GM18870 (cell line): ENCODE results near the gene FAM20A.

Experiments used
- ATAC-seq: cut with Tn5 transposase; IDR thresholded peaks from one replicate; pipeline ENCODE4 v1.9.1; 2021; ENCODE audit warnings: moderate library complexity; ENCODE audit not compliant: unreplicated experiment

FAM20A gene

DNA sequence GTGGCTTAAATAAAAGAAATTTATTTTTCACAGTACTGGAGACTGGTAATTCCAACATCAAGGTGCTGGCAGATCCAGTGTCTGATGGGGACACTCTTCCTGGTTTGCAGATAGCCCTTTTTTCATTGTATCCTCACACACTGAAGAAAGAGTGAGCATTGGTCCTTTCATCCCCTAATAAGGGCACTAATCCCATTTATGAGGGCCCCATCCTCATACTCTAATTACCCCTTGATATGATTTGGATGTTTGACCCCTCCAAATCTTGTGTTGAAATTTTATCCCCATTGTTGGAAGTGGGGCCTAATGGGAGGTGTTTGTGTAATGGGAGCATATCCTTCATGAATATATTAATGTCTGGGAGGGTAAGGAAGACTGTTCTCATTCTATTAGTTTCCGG is 9.4 kb upstream of the FAM20A start:
- no peak for ATAC-seq

DNA sequence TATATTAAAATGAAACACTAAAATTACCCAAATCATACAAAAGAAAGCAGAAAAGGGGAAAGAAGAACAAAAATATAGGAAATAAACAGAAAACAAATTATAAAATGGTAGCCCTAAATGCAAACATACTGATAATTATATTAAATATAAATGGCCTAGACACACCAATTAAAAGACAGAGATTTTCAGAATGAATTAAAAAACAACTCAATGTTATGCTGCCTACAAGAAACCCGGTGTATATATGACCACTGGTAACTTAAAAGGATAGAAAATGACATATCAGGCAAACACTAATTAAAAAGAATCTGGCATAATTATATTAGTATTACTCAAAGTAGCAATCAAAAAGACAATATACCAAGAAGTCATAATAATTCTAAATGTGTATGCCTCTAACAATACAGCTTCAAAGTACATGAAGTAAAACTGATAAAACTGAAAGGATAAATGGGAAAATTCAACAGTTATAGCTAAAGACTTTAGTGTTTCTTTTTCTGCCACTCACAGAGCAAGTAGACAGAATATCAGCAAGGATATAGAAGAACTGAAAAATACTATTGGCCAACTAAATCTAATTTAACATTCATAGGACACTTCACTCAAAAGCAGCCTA is 7.5 kb upstream of the FAM20A start:
- no peak for ATAC-seq

GRCh38 chr17:68606451-68607307 is 5.5 kb upstream of the FAM20A start:
- ATAC-seq = no peak

DNA sequence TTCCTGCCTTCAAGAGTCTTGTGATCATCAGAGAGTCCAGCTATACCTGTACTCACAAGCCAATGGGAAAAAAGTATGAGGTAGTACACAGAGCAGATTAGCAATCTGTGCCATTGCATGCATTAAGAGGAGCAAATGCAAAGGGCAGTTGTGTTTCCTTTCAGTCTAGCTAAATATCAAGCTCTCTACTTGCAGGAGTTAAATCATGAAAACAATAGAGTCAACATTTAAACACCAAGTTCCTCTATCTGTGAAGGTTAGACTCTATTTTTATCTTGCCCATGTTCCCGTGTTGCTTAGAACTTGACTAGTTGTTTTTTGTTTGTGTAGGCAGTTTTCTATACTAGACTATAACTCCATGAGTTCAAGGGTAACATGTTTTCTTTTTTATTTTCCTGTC is 4.7 kb upstream of the FAM20A start:
- no peak for ATAC-seq

DNA sequence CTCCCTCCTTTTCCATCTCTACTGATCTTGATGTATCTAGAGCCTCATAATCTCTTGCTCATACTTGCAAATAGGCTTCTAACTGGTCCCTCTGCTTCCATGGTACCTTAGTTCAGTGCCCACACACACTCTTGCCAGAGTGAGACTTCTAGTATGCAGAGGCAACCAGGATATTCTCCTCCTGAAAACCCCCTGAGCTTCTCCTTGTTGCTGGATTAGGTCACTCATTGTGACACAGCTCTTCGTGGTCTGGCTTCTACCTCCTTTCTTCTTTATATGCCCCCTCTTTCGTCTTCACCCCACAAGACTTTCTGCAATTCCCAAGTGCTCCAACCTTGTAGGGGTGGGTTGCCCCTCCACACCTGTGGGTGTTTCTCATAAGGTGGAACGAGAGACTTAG is 2.5 kb upstream of the FAM20A start:
- ATAC-seq = no peak

- no peak for ATAC-seq
Observed at GRCh38 chr17:68603027-68603426, 1.9 kb upstream of the FAM20A start.

DNA sequence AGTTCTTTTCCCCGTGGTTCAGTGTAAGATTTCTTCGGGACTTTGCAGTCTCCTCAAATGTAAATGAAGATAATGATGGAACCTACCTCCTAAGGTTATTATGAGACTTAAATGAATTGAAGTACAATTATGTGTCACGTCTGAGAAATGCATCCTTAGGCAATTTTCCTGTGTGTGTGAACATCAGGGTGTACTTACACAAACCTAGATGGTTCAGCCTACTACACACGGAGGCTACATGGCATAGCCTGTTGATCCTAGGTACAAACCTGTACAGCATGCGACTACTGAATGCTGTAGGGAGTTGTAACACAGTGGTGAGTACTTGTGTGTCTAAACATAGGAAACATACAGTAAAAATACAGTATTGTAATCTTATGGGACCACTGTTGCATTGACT is 1.1 kb upstream of the FAM20A start:
- ATAC-seq = no peak

- ATAC-seq = no peak
Observed at GRCh38 chr17:68601565-68602288, 560 bp upstream of the FAM20A start.

GRCh38 chr17:68600067-68600930 is 868 bp downstream of the FAM20A start:
- no peak for ATAC-seq

DNA sequence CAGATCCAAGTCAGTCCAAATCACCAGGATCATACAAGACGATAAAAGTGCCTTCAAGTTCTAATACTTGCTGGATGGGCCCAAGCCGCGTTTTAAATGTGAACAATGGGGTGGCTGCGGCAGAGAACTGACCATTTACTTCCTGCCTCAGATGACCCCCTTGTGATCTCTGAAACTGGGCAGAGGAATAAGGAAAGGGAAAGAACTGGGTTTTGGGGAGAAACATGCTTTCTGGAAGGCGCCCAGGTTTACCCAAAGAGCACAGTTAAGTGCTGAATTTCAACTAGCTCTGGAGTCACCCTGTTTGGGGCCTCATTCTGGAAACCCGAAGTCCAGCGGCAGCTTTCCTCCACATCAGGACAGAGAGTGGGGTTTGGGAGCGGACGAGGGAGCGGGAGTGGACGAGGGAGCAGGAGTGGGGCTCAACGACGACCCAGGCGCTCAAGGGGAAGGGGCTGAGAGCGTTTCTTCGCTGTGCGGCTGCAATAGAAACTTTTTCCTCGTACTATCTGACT is 1.6 kb downstream of the FAM20A start:
- no peak for ATAC-seq

- ATAC-seq = no peak
Observed at GRCh38 chr17:68599091-68599490, 2.1 kb downstream of the FAM20A start.

DNA sequence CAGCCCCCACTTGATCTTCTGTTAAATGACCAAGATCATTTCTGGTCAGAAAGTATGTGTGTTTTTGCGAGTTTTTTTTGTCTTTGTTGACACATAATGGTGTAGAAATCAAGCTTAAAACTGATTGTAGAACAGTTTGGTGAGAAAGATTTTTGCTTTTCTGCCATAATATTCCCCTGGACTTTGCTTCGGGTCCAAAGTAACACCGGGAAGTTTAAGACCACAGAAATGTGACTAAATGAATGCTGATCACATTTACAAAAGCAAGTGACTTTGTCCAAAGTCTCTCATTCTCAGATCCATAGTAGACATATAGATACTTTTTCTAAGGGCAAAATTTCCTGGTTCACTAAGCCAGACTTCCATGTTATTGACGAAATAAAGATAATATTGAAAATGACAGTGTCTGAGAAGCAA is 2.6 kb downstream of the FAM20A start:
- ATAC-seq = no peak

GRCh38 chr17:68598074-68598473 is 3.1 kb downstream of the FAM20A start:
- ATAC-seq = no peak

DNA sequence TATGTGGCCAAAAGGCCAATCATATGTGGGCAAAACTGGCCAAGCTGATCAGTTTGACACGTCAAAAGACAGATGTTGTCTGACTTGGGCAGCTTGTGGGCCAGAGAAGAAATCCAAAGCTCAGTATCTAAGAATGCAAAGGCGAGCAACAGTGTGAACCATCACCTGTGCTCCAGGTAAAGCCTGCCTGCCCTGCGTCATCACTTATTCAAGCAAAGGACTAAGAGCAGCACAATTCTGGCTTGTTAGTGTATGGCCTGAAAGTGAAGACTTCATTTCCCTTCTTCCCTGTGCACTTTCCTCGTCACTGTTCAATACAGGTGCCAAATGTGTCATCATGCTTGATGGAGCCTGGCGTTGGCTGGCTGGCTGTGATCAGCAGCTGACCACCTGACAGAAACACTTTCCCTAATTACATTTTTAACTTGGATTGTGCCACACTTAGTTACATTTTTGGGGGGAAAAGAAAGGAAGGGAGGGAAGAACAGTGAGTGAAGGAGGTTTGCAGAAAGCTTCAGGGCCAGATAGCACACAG is 4.7 kb downstream of the FAM20A start:
- no peak for ATAC-seq

DNA sequence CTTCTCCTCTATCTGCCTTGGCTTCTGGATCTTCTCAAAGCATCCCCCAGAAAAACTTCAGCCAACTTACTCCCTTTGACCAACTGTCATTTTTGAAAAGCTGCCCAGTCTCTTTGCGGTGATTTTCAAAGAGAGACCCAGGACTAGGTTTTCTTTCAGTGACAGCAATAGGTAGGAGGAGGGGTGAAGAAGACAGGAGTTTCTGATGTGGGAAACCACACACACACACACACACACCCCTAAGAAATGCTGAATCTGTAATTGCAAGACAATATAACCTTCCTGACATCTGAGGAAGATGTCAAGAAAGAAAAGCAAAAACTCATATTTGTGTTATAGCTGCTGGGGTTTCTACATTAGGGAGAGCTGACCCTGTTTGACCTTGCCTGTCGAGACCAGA is 5.2 kb downstream of the FAM20A start:
- no peak for ATAC-seq

DNA sequence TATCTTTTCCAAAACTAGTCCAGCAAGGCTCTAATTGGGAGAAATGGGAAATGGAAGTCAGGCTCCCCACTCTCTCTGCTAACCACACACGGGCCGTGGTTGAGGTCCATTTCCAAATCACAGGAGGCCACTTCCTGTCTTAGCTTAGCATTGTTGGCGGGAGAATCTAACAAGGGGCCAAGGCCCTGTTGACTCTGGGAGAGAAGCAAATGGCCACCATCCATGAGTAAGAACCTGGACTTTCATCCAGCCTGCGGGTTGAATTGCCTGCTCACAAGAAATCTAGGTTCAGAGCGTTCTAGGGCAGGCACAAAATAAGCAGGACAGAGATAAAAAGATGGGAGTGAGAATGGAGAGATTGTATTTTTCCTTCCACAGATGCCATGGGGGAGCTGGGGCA is 5.7 kb downstream of the FAM20A start:
- no peak for ATAC-seq

GRCh38 chr17:68594552-68594951 is 6.6 kb downstream of the FAM20A start:
- no peak for ATAC-seq

- ATAC-seq = no peak
Observed at GRCh38 chr17:68592682-68593641, 8.2 kb downstream of the FAM20A start.

GRCh38 chr17:68592009-68592408 is 9.2 kb downstream of the FAM20A start:
- no peak for ATAC-seq
